GM19351 (cell line): ENCODE results near the gene CNTNAP2.
"Not testable (repeated sequence)": the region's sequence is repeated elsewhere in the genome, so short reads cannot be mapped to it uniquely, and the experiment has no call there.

Experiments used
- ATAC-seq: cut with Tn5 transposase; IDR thresholded peaks from one replicate; pipeline ENCODE4 v1.9.1; 2021; ENCODE audit warnings: mild to moderate bottlenecking, moderate library complexity; ENCODE audit not compliant: unreplicated experiment

CNTNAP2 gene

DNA sequence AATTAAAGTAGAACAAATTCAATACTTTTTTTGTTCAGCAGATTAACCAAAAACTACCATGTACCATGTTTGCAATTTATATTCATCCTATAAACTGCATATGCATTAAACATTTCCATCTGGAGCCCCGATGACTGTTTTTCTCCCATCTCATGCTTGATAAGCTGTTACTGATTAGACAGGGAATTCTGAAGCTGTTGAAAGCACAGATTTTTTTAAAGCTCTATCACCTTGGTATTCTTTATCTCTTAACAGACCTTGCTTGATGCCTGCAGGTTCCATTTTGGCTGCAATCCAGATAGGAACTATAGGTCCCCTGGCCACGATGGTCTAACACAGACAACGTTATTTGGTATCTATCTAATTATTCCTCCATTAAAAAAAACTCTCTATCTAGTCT lies 961.7 kb downstream of the CNTNAP2 start:
- ATAC-seq: no peak

DNA sequence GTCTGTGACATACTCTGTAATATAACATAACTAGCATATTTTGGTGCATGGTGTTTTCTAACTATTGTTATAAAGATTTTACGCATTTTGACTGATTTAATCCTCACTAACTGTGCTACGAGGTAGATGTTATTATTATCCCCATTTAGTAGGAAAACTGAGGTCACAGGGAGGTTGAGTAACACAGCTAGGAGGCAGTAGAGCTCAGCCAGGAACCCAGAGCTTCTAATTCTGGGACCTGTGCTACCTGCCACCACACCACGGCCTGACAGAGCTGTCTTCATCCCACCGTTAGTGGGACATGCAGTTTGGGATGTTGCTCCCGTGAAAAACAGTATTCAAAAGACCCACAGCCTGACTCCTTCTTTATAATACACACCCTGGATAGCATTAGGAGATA lies 962.5 kb downstream of the CNTNAP2 start:
- no peak for ATAC-seq

DNA sequence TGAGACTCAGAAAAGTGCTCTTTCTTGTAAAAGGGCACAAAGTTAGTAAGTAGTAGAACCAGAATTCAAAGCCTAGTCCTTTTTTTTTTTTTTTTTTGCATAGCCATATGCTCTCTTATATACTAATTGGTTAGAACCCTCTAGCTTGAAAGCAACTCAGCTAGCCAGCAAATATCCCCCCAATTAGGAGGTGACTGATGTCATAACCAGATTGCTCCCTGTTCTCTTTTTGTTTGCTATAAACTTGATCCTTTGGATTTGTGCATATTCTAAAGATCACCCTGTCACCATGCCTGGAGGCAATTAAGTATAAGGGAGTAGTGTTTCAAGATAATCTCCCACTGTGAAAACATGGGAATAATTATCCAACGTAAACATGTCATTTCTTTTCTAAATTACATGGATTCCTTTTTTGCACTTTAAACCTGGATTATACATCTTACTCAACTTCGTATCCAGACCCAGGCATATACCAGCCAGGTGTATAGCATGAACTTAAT lies 963.4 kb downstream of the CNTNAP2 start:
- no peak for ATAC-seq

DNA sequence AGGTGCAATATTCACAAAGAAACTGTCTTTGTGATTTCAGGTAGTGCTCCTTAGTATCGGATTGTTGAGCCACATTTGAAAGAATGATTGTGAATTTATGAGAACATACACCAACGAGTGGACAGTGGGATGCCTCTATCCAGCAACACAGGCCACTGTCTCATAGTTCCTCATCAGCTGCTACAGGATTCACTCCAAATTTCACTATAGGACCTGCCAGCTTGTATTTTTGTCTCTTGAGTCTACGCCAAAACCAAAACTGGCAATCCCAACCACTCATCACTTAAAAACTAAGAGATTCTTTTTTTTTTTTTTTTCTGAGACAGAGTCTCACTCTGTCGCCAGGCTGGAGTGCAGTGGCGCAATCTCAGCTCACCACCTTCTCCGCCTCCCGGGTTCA lies 964.5 kb downstream of the CNTNAP2 start:
- no peak for ATAC-seq

DNA sequence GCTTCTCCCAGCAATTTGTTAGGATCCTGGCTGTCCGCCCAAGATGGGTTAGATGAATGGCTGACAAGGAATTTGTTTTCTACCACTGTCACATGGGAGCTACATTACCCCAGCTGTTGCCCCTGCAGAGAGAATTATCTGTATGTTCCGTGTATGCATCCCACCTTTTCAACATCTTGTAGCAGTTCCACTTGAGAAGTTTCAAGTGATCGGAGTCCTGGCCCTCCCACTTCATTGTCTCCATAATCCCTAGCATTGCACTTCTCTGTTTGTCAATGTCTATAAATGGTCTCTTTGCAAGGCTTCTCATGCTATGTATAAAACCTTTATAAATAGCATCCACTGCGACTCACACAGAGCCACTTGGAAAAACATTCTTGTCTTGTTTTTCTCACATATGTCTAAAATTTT lies 972.5 kb downstream of the CNTNAP2 start:
- no peak for ATAC-seq

DNA sequence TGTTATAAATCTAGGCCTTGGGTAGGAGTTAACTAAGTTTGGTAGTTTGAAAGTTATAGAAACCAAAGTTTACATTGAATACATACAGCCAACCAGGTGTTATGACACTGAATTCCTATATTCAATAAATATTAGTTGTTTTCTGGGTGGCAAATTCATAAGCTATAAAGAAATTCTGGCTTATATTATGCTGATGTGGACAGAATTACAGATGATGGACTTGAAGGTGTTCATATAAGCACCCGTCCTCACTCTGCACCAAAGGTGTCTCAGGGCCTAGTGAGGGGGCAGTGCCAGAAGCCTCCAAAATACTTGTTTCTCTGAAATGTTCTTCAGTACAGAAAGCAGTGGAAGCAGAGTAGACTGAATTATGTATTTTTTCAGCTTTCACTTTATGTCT lies 973.0 kb downstream of the CNTNAP2 start:
- no peak for ATAC-seq

DNA sequence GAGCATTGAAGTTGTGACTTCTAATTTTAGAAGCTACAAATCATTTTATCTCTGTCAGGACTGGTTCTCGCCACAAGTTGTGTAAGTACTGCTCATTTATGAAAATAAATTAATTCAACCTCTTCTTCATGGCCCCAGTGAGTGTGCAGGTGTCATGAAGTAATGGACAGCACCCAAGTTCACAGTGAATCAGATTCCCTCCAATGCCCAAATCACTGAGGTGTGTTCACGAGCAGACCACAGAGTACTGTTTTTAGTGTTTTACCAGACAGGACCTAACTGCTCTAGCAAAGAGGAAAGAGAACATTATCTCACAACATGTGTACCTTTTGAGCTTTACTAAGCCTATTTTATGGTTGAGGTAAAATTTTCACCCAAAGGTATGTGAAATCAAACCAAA lies 980.0 kb downstream of the CNTNAP2 start:
- ATAC-seq: no peak

DNA sequence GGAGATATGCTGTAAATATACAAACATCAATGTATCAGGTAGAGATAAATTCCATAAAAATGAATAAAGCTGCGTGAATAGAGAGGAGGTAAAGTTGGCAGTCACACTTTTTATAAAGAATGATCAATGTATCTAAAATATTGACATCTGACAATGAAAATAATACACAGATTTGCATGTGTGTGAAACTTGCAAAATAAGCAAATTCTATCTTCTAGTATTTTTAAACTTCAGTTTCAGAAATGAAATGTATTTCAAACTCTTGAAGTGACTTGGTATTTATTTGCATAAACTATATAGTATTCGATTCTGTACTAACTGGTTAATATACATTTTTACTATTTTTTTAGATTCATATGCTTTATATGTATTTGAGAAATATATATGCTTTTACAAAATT lies 986.6 kb downstream of the CNTNAP2 start:
- ATAC-seq: no peak

DNA sequence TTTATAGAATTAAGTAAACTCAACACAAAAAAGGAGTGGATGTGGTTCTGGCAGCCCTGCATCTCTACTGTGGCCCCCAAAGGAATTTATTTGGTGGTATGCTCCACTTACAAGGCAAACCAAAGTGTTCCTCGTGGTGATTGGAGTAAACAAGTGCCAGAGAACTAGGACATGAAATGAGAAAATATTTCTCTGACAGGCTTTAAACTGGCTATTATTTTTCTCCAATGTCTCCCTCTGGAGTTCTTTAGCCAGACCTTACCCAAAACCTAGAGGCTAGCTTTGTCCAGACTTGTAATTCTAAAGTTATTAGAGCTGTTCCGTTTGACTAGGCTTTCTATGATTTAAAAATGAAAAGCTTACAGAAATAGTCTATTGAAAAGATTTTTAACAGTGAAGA lies 990.1 kb downstream of the CNTNAP2 start:
- no peak for ATAC-seq

DNA sequence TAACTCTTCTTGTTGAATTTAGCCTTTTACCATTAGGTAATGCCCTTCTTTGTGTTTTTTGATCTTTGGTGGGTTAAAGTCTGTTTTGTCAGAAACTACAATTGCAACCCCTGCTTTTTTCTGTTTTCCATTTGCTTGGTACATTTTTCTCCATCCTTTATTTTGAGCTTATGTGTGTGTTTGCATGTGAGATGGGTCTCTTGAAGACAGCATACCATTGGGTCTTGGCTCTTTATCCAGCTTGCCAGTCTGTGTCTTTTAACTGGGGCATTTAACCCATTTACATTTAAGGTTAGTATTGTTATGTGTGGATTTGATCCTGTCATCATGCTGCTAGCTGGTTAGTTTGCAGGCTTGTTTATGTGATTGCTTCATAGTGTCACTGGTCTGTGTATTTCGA lies 997.9 kb downstream of the CNTNAP2 start:
- not testable (repeated sequence) for ATAC-seq

DNA sequence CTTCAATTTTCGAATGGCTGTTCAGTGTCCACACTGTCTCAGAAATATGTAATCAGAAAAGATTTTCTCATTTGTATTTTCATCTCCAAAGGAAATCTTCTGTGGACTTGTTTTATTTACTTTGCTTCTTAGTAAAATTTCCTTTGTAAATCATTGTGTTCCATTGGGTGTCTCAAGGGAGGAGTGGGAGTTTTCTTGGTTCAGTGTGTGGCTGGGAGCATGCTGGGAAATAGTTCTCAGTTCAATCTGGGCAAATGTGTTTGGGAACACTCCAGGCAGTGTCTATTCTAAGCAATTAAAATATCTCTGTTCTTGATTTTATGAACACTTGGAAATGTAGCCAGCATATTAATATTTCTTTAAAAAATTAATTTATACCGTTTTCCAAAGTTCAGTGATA lies 1019.8 kb downstream of the CNTNAP2 start:
- ATAC-seq: no peak

DNA sequence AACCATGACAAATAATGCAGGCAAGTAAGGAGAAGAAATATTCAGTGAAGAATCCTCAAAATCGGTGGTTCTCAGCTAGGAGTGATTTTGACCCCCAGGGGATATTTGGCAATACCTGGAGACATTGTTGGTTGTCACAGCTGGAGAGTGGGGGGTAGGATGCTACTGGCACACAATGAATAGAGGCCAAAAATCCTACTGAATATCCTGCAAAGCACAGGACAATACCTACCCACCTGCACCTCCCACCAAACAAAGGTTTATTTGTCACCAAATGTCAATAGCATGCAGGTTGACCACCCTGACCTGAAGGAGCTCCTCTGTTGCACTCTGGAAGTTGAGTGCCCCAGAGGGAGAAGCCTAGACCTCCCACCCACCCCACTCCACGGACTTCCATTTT lies 1028.6 kb downstream of the CNTNAP2 start:
- no peak for ATAC-seq

DNA sequence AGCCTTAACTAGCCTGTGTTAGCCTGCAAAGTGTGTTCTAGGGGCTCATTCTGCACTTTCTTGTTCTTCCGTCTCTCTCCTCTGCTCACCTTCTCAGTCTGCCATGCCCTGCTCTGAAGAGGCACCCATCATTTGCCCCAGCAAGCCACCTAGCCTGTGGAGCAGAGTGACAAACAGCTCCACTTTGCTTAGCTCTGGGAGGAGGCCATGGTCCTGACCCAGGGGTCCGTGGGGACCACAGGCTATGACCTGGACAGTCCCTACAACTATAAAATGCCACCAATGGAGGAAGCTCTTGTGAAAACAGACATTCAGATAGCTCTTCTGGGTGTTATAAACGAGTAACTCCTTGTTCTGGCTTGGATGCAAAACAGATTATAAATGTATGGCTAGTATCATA lies 1029.6 kb downstream of the CNTNAP2 start:
- ATAC-seq: no peak

DNA sequence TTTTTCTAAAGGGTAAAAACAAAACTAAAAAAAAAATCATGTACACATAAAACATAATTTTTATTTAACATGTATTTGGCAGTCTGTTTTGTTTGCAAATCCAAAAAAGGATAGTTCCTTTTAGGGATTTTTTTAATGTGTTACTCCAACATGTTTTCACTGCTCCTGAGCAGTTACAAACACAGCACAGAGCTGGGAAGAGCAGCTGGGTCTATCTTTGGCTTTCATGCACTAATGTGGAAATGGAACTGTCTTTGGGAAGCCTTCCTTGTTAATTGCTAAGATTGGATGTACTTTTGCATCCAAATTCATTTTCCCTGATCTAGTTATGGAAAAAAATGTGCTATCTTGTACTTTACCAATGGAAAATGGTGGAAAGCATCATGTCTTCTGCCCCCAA lies 1035.1 kb downstream of the CNTNAP2 start:
- no peak for ATAC-seq

DNA sequence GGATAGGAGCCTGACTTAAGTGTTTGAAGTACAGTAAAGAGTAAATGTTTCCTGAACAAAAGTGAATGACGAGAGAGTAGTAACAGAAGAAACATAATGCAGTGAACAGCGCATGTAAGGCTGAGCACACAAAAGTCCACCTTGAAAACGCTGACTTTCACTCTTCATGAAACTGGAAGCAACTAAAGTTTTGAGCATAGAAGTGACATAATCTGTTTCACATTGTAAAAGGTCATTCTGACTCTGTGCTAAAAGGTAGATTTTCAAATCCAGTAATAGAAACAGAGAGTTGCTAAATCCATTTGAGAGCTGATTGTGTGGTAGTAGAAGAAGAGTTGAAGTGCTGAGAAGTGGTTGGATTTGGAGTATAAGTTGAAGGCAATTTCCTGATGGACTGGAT lies 1037.0 kb downstream of the CNTNAP2 start:
- ATAC-seq: peak; percentile 52

DNA sequence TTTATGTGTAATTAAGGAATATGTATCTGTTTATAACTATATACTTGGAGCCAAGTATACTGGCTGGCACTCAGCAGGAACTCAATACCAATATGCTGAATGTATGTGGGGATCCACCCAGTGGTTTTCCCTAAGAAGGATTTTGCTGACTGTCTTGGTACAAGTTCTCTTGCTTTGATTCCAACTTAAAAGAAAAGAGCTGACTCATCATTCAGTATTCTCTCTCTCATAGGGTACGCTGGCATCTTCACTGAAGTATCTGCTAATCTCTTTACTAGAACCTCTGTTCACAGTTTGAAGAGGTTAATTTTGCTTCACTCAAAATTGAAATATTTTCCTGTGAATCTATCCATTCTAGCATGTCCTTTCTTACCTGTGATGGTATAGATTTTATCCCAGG lies 1044.8 kb downstream of the CNTNAP2 start:
- no peak for ATAC-seq

DNA sequence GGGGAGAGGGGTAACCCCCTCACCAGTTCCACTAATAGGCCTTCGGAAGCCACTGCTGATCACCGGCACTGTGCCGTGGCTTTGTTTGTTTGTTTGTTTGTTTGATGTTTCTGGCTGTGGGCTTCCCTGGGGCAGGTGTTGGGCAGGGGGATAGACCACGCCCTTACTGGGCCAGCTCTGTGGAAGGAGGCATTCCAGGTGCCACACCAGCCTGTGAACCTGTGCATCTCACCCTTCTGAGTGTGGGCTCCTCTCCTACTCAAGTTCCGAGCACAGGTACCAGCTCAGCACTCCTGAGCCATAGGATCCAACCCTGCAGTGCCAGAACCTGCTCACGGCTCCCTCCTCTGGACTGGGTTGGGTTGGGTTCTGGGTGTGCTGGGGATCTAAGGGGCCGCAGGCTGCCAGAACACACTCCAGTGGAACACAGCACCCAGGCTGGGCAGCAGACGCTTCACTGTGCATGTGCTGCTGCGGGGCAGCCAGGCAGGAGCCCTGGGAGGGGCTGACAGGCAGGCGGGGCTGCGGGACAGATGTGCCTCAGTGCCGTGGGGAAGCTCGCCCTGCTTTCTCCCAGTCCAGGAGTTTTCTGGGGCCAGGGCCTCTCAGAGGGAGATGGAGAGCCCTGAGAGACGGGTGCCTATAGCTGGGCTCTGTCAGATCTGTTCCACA lies 1053.9 kb downstream of the CNTNAP2 start:
- ATAC-seq: no peak

DNA sequence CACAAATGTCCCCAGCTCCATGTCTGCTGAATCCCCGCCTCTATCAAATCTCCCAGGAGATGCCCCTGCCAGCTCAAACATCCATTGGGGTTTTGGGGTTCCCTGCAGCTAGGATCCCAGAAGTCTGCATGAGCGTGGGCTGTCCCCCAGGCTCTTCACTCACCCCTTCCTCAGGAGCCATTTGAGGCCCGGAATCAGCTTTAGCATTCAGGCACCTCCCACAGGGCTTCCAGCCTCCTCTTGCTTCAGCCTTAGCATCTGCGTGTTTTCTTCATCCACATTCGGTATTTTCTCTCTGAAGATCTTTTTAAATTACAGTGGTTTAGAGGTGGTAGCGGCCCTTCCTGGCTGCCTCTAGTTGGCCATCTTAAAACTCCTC lies 1054.4 kb downstream of the CNTNAP2 start:
- no peak for ATAC-seq

DNA sequence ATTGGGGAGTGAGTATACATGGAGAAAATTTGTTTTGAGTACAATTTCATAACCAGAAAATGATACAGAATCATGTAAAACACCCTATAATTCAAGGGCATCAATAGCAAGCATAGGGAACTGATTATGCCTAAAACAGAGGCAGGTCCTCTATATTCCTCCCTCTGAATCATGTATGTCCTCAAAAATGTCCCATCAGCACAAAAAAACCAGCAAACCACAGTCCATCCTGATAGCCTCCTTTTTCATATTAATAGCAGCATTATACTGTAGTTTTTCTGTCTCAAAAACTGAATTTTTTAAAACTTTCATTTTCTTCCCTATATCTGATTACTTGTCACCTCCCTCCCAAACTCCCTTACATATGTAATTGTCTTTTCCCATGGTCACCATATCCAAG lies 1057.3 kb downstream of the CNTNAP2 start:
- no peak for ATAC-seq

DNA sequence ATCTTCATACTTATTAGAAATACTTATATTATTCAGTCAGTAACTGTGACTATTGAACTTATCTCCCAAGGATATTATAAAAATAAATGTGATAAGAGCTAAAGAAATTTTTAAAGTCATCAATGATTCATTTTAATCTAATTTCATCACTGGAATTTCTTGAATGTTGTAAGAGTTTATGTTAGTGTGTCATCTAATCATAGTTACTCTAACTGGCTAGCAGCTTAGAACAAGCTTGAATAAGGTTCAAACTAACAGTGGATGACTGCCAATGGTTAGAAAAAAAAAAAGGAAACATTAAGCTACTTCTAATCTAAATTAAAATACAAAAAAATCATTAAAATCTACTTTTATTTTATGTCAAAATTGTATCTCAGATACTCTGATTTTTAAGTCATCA lies 1066.3 kb downstream of the CNTNAP2 start:
- no peak for ATAC-seq

DNA sequence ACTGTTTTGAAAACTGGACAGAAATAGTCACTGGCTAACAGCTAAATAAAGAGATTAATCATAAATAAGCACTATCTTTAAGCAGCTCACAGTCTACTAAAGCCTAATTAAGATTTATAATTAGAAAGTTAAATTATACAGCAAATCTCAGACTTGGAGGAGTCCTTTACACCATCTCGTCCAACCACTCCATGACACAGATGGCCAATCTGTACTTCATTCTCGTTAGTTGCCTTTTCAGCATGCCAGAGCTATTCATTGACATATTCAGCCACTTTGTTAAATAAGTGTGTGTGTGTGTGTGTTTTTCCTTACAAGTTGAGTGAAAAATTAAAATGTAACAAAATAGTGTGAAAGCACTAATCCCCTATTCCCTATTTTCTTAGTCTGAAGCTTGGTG lies 1066.7 kb downstream of the CNTNAP2 start:
- no peak for ATAC-seq

DNA sequence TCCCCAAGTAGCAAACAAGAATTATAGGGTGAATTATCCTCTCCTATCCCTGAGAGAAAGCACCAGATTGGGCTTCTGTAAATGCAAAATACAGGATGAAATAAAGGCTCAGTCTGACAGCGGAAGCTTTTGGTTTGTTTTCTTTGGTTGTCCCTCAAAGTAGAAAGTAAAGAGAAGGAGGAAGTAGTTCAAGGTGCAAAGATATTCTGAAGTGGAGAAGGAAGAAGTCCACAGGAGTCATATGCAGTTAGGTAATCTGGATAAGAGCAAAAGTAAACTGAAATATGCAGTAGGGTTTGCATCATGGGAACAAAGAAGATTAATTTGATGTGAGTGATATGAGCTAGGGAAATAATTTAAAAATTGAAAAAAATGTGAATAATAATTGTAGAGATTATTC lies 1071.9 kb downstream of the CNTNAP2 start:
- no peak for ATAC-seq

DNA sequence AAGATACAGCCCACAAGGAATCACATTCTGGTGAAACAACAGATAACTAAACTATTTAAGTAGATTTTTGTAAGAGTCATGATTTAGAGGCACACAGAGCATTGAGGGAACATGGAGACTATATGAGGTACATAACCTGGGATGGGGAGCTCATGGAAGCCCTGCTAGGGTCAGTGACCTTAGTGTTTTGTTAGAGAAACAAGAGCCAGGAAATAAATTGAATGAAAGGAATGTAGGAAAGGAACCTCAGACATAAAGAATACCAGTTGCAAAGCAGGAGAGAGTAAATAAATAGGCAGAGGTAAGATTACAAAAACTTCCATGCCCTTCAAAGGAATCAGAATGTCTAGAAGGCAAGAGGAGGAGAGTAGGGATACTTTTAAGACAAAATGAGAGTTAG lies 1076.9 kb downstream of the CNTNAP2 start:
- no peak for ATAC-seq
